HCT116 (cell line): ENCODE results near the gene ZDHHC14. TPM values are rescaled to one million over a fixed set of nuclear protein-coding genes. Genes with fewer than 3 reads are reported as not detected.

Experiments
- ATAC-seq: fragments of 200-7000 bp; cut with Tn5 transposase; 2 replicates; pipeline ENCODE4 v1.9.1; 2020; ENCODE audit warnings: mild to moderate bottlenecking, moderate library complexity
- BruUV-seq: library from RNA; stranded (reverse); fragments of 400-500 nt; replicated peaks from 2 replicates; lab custom pipeline; 2021; lab: Mats Ljungman, UMichigan
- CTCF ChIA-PET: fragments of 300-600 bp; sonication (Branson Sonifier 250); formaldehyde crosslinking; loops from one replicate; lab custom pipeline; 2021; ENCODE audit warnings: antibody characterized with exemption; lab: Charles Lee
- POLR2A ChIA-PET: fragments of 300-600, 350-600 bp; sonication (Branson Sonifier 250); formaldehyde crosslinking; loops from one replicate; lab custom pipeline; 2021; ENCODE audit warnings: antibody characterized with exemption; lab: Charles Lee
- RAD21 ChIA-PET, 2 experiments: fragments of 300-600 bp; sonication (Branson Sonifier 250); formaldehyde crosslinking; loops; one replicate each; lab custom pipeline; 2023; ENCODE audit warnings: low total read pairs in 2 of 2; ENCODE audit not compliant: uncharacterized antibody in 2 of 2, unreplicated experiment in 2 of 2, low non-redundant PET in 1 of 2; lab: Charles Lee
- DNase-seq: peaks from one replicate; pipeline ENCODE4 v3.0.0-alpha.2; 2010; ENCODE audit warnings: low read depth, low spot score
- H2AFZ ChIP-seq: fragments of 200-600 bp; shearing (Covaris generic), sonication (generic); 2 replicates; pipeline ENCODE4 v1.6.1; 2017; ENCODE audit warnings: low read depth, mixed run types, mixed read lengths, antibody characterized with exemption, low read length; ENCODE audit not compliant: poor library complexity, severe bottlenecking
- H3K27ac ChIP-seq: 2 replicates; pipeline ENCODE4 v1.5.1; 2012; ENCODE audit warnings: low read depth, low read length
- H3K27me3 ChIP-seq: fragments of 200-600 bp; sonication (generic); 2 replicates; pipeline ENCODE4 v1.6.1; 2016; ENCODE audit warnings: mixed run types, low read length, mixed read lengths; ENCODE audit not compliant: insufficient read depth
- H3K36me3 ChIP-seq, 2 experiments: fragments of 200-500 bp in 1 of 2; fragments of 200-600 bp in 1 of 2; sonication (Bioruptor generic) in 1 of 2; sonication (generic) in 1 of 2; 2 replicates each; pipeline versions ENCODE4 v1.5.1 to v1.6.1; 2014 to 2016; ENCODE audit warnings: low read length in 2 of 2, inconsistent platforms in 1 of 2, mixed read lengths in 1 of 2, mixed run types in 1 of 2; ENCODE audit not compliant: insufficient read depth in 2 of 2, control insufficient read depth in 1 of 2
- H3K4me1 ChIP-seq, 2 experiments: fragments of 200-600 bp in 1 of 2; sonication (generic) in 1 of 2; 2 replicates each; pipeline versions ENCODE4 v1.5.1 to v1.6.1; 2012 to 2017; ENCODE audit warnings: low read length in 2 of 2, inconsistent platforms in 1 of 2, mild to moderate bottlenecking in 1 of 2, mixed read lengths in 1 of 2, mixed run types in 1 of 2, moderate library complexity in 1 of 2; ENCODE audit not compliant: insufficient read depth in 2 of 2, control insufficient read depth in 1 of 2
- H3K4me2 ChIP-seq: fragments of 200-600 bp; sonication (generic); 2 replicates; pipeline ENCODE4 v1.6.1; 2017; ENCODE audit warnings: mixed run types, low read length, mixed read lengths
- H3K4me3 ChIP-seq, 2 experiments: fragments of 200-600 bp in 1 of 2; sonication (generic) in 1 of 2; replicated peaks in 1 of 2; 2 replicates each; pipeline ENCODE4 v1.5.1; 2011 to 2016; ENCODE audit warnings: low read length in 2 of 2, control low read depth in 1 of 2, low read depth in 1 of 2, mild to moderate bottlenecking in 1 of 2, mixed read lengths in 1 of 2, mixed run types in 1 of 2
- H3K79me2 ChIP-seq: fragments of 200-600 bp; sonication (generic); 2 replicates; pipeline ENCODE4 v1.6.1; 2017; ENCODE audit warnings: mild to moderate bottlenecking, mixed run types, low read length, moderate library complexity, mixed read lengths; ENCODE audit not compliant: insufficient read depth
- H3K9ac ChIP-seq: fragments of 200-600 bp; sonication (generic); 2 replicates; pipeline ENCODE4 v1.6.1; 2016; ENCODE audit warnings: low read length, mixed read lengths
- H3K9me2 ChIP-seq: fragments of 200-600 bp; sonication (generic), shearing (Covaris generic); 2 replicates; pipeline ENCODE4 v1.6.1; 2017; ENCODE audit warnings: mixed run types, mild to moderate bottlenecking, moderate library complexity; ENCODE audit not compliant: insufficient read depth
- H3K9me3 ChIP-seq, 2 experiments: fragments of 200-500 bp in 1 of 2; fragments of 200-600 bp in 1 of 2; sonication (Bioruptor generic) in 1 of 2; sonication (generic) in 1 of 2; 2 replicates each; pipeline ENCODE4 v1.6.1; 2014 to 2017; ENCODE audit warnings: low read length in 2 of 2, mixed read lengths in 2 of 2, inconsistent platforms in 1 of 2, low read depth in 1 of 2, mild to moderate bottlenecking in 1 of 2, mixed run types in 1 of 2, moderate library complexity in 1 of 2; ENCODE audit not compliant: control insufficient read depth in 1 of 2, insufficient read depth in 1 of 2
- H4K20me1 ChIP-seq: fragments of 200-600 bp; sonication (generic), shearing (Covaris generic); 2 replicates; pipeline ENCODE4 v1.6.1; 2017; ENCODE audit warnings: mixed run types, mild to moderate bottlenecking, moderate library complexity; ENCODE audit not compliant: insufficient read depth
- ATF3 ChIP-seq: IDR thresholded peaks from 2 replicates; pipeline ENCODE4 v1.6.1; 2012
- EGR1 ChIP-seq: IDR thresholded peaks from 2 replicates; pipeline ENCODE4 v1.6.1; 2012; ENCODE audit warnings: low read depth
- ELF1 ChIP-seq: IDR thresholded peaks from 2 replicates; pipeline ENCODE4 v1.6.1; 2012; ENCODE audit warnings: low read depth, borderline replicate concordance
- JUND ChIP-seq: IDR thresholded peaks from 2 replicates; pipeline ENCODE4 v1.6.1; 2012
- MAX ChIP-seq: IDR thresholded peaks from 2 replicates; pipeline ENCODE4 v1.6.1; 2012
- RAD21 ChIP-seq: IDR thresholded peaks from 2 replicates; pipeline ENCODE4 v1.6.1; 2012; ENCODE audit warnings: low read depth, mild to moderate bottlenecking
- REST ChIP-seq: IDR thresholded peaks from 2 replicates; pipeline ENCODE4 v1.6.1; 2012; ENCODE audit warnings: low read depth
- SP1 ChIP-seq: IDR thresholded peaks from 2 replicates; pipeline ENCODE4 v1.6.1; 2012; ENCODE audit warnings: low read depth
- ZBTB33 ChIP-seq: IDR thresholded peaks from 2 replicates; pipeline ENCODE4 v1.6.1; 2011; ENCODE audit warnings: mild to moderate bottlenecking, low read length, moderate library complexity; ENCODE audit not compliant: insufficient replicate concordance; ENCODE audit errors: extremely low read depth
- ZFX ChIP-seq: fragments of 450-650 bp; IDR thresholded peaks from 2 replicates; pipeline ENCODE4 v1.6.1; 2017
- intact Hi-C: fragments of 100-400 bp; cut with micrococcal nuclease; formaldehyde crosslinking; loops from 2 replicates; pipeline ENCODE4 v1.10.0; 2022
- total RNA-seq: library from RNA; stranded (reverse); gene quantifications from one replicate; pipeline ENCODE4 v1.2.1, GENCODE V29; 2021; ENCODE audit not compliant: unreplicated experiment

The ZDHHC14 gene
- total RNA-seq, 1 experiment from 2014 or later, result 5.3 TPM

- CTCF ChIA-PET, result no interaction called here
- BruUV-seq, result no TSS peak
- TF ChIP-seq ELF1 (no peak), RAD21 (no peak), ATF3 (no peak), REST (no peak), ZFX (no peak), ZBTB33 (no peak), SP1 (no peak), EGR1 (no peak), JUND (no peak), MAX (no peak)
- Histone ChIP-seq H3K9me3 (no peaks in the 10 kb centered on the region), H3K4me2 (no peak overlapping the region), H2AFZ (no peak overlapping the region), H3K4me1 (no peaks in the 10 kb centered on the region; a peak in 1 of 4 replicates), H3K27me3 (no peaks in the 10 kb centered on the region), H3K9ac (no peak overlapping the region), H3K36me3 (no peaks in the 10 kb centered on the region), H3K27ac (no peak overlapping the region), H4K20me1 (no peaks in the 10 kb centered on the region), H3K79me2 (no peaks in the 10 kb centered on the region), H3K4me3 (no peak overlapping the region), H3K9me2 (no peaks in the 10 kb centered on the region)
- no peak for DNase-seq
- intact Hi-C loops, result no loop called here
- RAD21 ChIA-PET, result no interaction called here
- no peak for ATAC-seq
- POLR2A ChIA-PET, result no interaction called here
Observed at GRCh38 chr6:157420497-157420896, 39.5 kb downstream of the ZDHHC14 start.
